Endothelial cell of umbilical vein (primary cell): ENCODE data around the gene IFIT5. TPM values are rescaled to one million over a fixed set of nuclear protein-coding genes. Genes with fewer than 3 reads are reported as not detected.

ENCODE experiments used
- BruUV-seq: library from RNA; stranded (reverse); fragments of 400-500 nt; replicated peaks from 2 replicates; lab custom pipeline; 2021; lab: Mats Ljungman, UMichigan
- CTCF ChIA-PET: fragments of 300-600, 350-600 bp; sonication (Branson Sonifier 250); formaldehyde crosslinking; loops from one replicate; lab custom pipeline; 2021; ENCODE audit warnings: antibody characterized with exemption, inconsistent platforms; lab: Charles Lee
- POLR2A ChIA-PET: fragments of 300-600, 350-600 bp; sonication (Branson Sonifier 250); formaldehyde crosslinking; loops from one replicate; lab custom pipeline; 2021; ENCODE audit warnings: antibody characterized with exemption, inconsistent platforms; lab: Charles Lee
- DNase-seq: peaks from one replicate; pipeline ENCODE4 v3.0.0-alpha.2; 2011; ENCODE audit warnings: low read depth, low spot score
- FAIRE-seq: peaks from 2 replicates; lab custom pipeline; 2011; peaks lifted over from hg19 to GRCh38; lab: Jason Lieb, UNC
- H2AFZ ChIP-seq: 2 replicates; pipeline ENCODE4 v1.6.0; 2012; ENCODE audit warnings: low read depth, low read length, control low read depth, inconsistent platforms
- H3K27ac ChIP-seq: 2 replicates; pipeline ENCODE4 v1.5.1; 2011; ENCODE audit warnings: low read depth, mild to moderate bottlenecking, control low read depth, low read length, moderate library complexity; ENCODE audit not compliant: insufficient read depth
- H3K27me3 ChIP-seq, 2 experiments: 2 replicates each; pipeline versions ENCODE4 v1.6.0 to v1.6.1; 2011; ENCODE audit warnings: low read length in 2 of 2, mixed read lengths in 1 of 2; ENCODE audit not compliant: control insufficient read depth in 2 of 2, insufficient read depth in 2 of 2
- H3K36me3 ChIP-seq, 2 experiments: 2 replicates in 1 of 2; 3 replicates in 1 of 2; pipeline ENCODE4 v1.5.1; 2011; ENCODE audit warnings: low read length in 2 of 2, mild to moderate bottlenecking in 1 of 2, moderate library complexity in 1 of 2; ENCODE audit not compliant: control insufficient read depth in 2 of 2, insufficient read depth in 2 of 2; ENCODE audit errors: extremely low read depth in 1 of 2
- H3K4me1 ChIP-seq: 3 replicates; pipeline ENCODE4 v1.5.1; 2011; ENCODE audit warnings: mild to moderate bottlenecking, low read length; ENCODE audit not compliant: control insufficient read depth, insufficient read depth; ENCODE audit errors: extremely low read depth
- H3K4me2 ChIP-seq: 2 replicates; pipeline ENCODE4 v1.6.1; 2011; ENCODE audit warnings: low read length, control low read depth, mixed read lengths; ENCODE audit not compliant: insufficient read depth
- H3K4me3 ChIP-seq, 3 experiments: fragments of 200-600 bp in 1 of 3; sonication (generic), shearing (Covaris generic) in 1 of 3; replicated peaks in 1 of 3; 2 replicates each; pipeline ENCODE4 v1.5.1; 2011 to 2016; ENCODE audit warnings: control low read depth in 3 of 3, low read length in 3 of 3, mild to moderate bottlenecking in 2 of 3, inconsistent platforms in 1 of 3, low read depth in 1 of 3, moderate library complexity in 1 of 3; ENCODE audit not compliant: insufficient read depth in 1 of 3
- H3K79me2 ChIP-seq: 2 replicates; pipeline ENCODE4 v1.6.0; 2012; ENCODE audit warnings: low read length, inconsistent platforms; ENCODE audit not compliant: control insufficient read depth, insufficient read depth
- H3K9ac ChIP-seq: replicated peaks from 2 replicates; pipeline ENCODE3; 2011; ENCODE audit warnings: low read length, control low read depth; ENCODE audit not compliant: insufficient read depth; ENCODE audit errors: extremely low read depth
- H3K9me1 ChIP-seq: replicated peaks from 3 replicates; pipeline ENCODE4 v1.6.0; 2011; ENCODE audit warnings: mild to moderate bottlenecking, low read length; ENCODE audit not compliant: control insufficient read depth, insufficient read depth; ENCODE audit errors: extremely low read depth
- H3K9me3 ChIP-seq: replicated peaks from 2 replicates; pipeline ENCODE4 v1.5.1; 2012; ENCODE audit warnings: low read length, inconsistent platforms; ENCODE audit not compliant: control insufficient read depth, insufficient read depth
- H4K20me1 ChIP-seq: replicated peaks from 2 replicates; pipeline ENCODE3; 2011; ENCODE audit warnings: mild to moderate bottlenecking, low read length; ENCODE audit not compliant: control insufficient read depth, insufficient read depth; ENCODE audit errors: extremely low read depth
- CTCF ChIP-seq, 2 donors: IDR thresholded peaks; 1 replicate in 1 of 2; 2 replicates in 1 of 2; pipeline ENCODE4 v1.5.1; 2011; ENCODE audit warnings: low read length in 2 of 2, mild to moderate bottlenecking in 2 of 2, moderate library complexity in 2 of 2, control low read depth in 1 of 2, inconsistent platforms in 1 of 2, low read depth in 1 of 2; ENCODE audit not compliant: insufficient read depth in 1 of 2; ENCODE audit errors: extremely low read depth in 1 of 2
- EZH2 ChIP-seq: IDR thresholded peaks from 2 replicates; pipeline ENCODE4 v1.6.1; 2012; ENCODE audit warnings: borderline replicate concordance, low read depth, mild to moderate bottlenecking, moderate library complexity, low read length, inconsistent platforms; ENCODE audit not compliant: severe bottlenecking
- FOS ChIP-seq: IDR thresholded peaks from 2 replicates; pipeline ENCODE4 v1.6.1; 2011; ENCODE audit warnings: mild to moderate bottlenecking, low read length, moderate library complexity, borderline replicate concordance; ENCODE audit not compliant: insufficient read depth
- GATA2 ChIP-seq: IDR thresholded peaks from 2 replicates; pipeline ENCODE4 v1.7.0; 2011; ENCODE audit warnings: low read depth, mild to moderate bottlenecking, moderate library complexity, mixed read lengths, low read length; ENCODE audit not compliant: insufficient read length, insufficient read depth
- JUN ChIP-seq: IDR thresholded peaks from 2 replicates; pipeline ENCODE4 v1.6.1; 2011; ENCODE audit warnings: borderline replicate concordance, low read depth; ENCODE audit not compliant: insufficient read length, insufficient read depth
- MAX ChIP-seq: IDR thresholded peaks from 2 replicates; pipeline ENCODE4 v1.6.1; 2011; ENCODE audit not compliant: insufficient read depth, insufficient read length
- MYC ChIP-seq: IDR thresholded peaks from one replicate; pipeline ENCODE4 v1.6.1; 2011; ENCODE audit warnings: mild to moderate bottlenecking, low read depth, low read length
- POLR2A ChIP-seq: IDR thresholded peaks from 2 replicates; pipeline ENCODE4 v1.6.1; 2012; ENCODE audit warnings: low read depth, mild to moderate bottlenecking, control low read depth, low read length
- POLR2AphosphoS5 ChIP-seq: IDR thresholded peaks from 2 replicates; pipeline ENCODE4 v1.6.1; 2012; ENCODE audit warnings: low read depth, mild to moderate bottlenecking, control low read depth, low read length, moderate library complexity; ENCODE audit not compliant: insufficient read depth
- dilution Hi-C: fragments of 300-500 bp; cut with MboI; formaldehyde crosslinking; loops from one replicate; pipeline ENCODE4 v1.15.0; 2019; ENCODE audit warnings: low sequenced_read_pairs; ENCODE audit not compliant: extremely low pct_ligation_motif_present
- intact Hi-C: fragments of 100-400 bp; cut with micrococcal nuclease; formaldehyde crosslinking; loops from one replicate; pipeline ENCODE4 v1.10.0; 2022
- polyA plus RNA-seq, 4 experiments: library from polyadenylated mRNA; depleted of rRNA in 3 of 4; stranded (reverse) in 3 of 4; unstranded in 1 of 4; fragments of >200 nt; gene quantifications; 2 replicates each; pipeline versions ENCODE4 v1.2.1 to v1.2.3, GENCODE V29; 2011 to 2012; ENCODE audit warnings: missing spikeins in 1 of 4
- total RNA-seq: library from RNA; stranded (reverse); gene quantifications from 2 replicates; pipeline ENCODE4 v1.2.3, GENCODE V29; 2021

Gene IFIT5
- total and polyA plus RNA-seq, 2 donors (not counting 3 experiments of a cell fraction or from before 2014, with no cell fraction given), result 1.0 to 3.2 TPM

GRCh38 chr10:89426230-89426868 is 12.0 kb downstream of the IFIT5 start:
- no TSS peak for BruUV-seq
- Histone ChIP-seq H3K79me2 (no peaks in the 10 kb centered on the region), H2AFZ (no peak overlapping the region), H4K20me1 (no peaks in the 10 kb centered on the region), H3K4me2 (no peak overlapping the region), H3K4me3 (no peak overlapping the region), H3K4me1 (no peaks in the 10 kb centered on the region), H3K27ac (no peak overlapping the region), H3K27me3 (no peaks in the 10 kb centered on the region), H3K9ac (no peak overlapping the region), H3K36me3 (no peaks in the 10 kb centered on the region), H3K9me3 (no peaks in the 10 kb centered on the region), H3K9me1 (no peaks in the 10 kb centered on the region)
- POLR2A ChIA-PET, result no interaction called here
- FAIRE-seq, result peak; percentile 80
- intact Hi-C loops, result loop anchor here (1.0 to 2.0 kb wide), 3 partner anchors 138 to 367 kb away; partner anchors contain the start of gene KIF20B
- dilution Hi-C loops, result no loop called here
- TF ChIP-seq CTCF (IDR thresholded peaks at IDR 0.05; ENCODE audit: extremely low read depth in 1 of 2, insufficient read depth in 1 of 2, low read depth in 1 of 2, low read length in 2 of 2) (peak; percentile 58), POLR2A (no peak)
- CTCF ChIA-PET, result interaction anchor here (2.8 to 5.8 kb wide), 2 partner anchors 136 to 139 kb away, joined by 16 to 41 read pairs; no protein-coding TSS in a partner anchor
- peak; percentile 56 for DNase-seq

GRCh38 chr10:89427629-89428028 is 13.3 kb downstream of the IFIT5 start:
- Histone ChIP-seq H3K36me3 (no peaks in the 10 kb centered on the region), H3K9ac (no peak overlapping the region), H3K9me1 (no peaks in the 10 kb centered on the region), H3K27me3 (no peaks in the 10 kb centered on the region), H3K4me1 (no peaks in the 10 kb centered on the region), H2AFZ (no peak overlapping the region), H3K4me3 (no peak overlapping the region), H3K79me2 (no peaks in the 10 kb centered on the region), H3K9me3 (no peaks in the 10 kb centered on the region), H3K27ac (no peak overlapping the region), H4K20me1 (no peaks in the 10 kb centered on the region), H3K4me2 (no peak overlapping the region)
- ChIA-PET POLR2A (no interaction called here), CTCF (interaction anchor here (2.8 to 5.8 kb wide), 2 partner anchors 135 to 137 kb away, joined by 16 to 41 read pairs; no protein-coding TSS in a partner anchor)
- DNase-seq (no peak), FAIRE-seq (no peak)
- intact Hi-C loops (loop anchor here (1.0 to 2.0 kb wide), 2 partner anchors 31 to 273 kb away; partner anchors contain the start of gene KIF20B), dilution Hi-C loops (no loop called here)
- BruUV-seq, result no TSS peak
- TF ChIP-seq POLR2A, result no peak
- no peak for TF ChIP-seq MAX
- TF ChIP-seq CTCF (IDR thresholded peaks at IDR 0.05; ENCODE audit: extremely low read depth in 1 of 2, insufficient read depth in 1 of 2, low read depth in 1 of 2, low read length in 2 of 2), result no peak
- TF ChIP-seq FOS, result peak; percentile 78
- TF ChIP-seq GATA2, result peak; percentile 2
- no peak for TF ChIP-seq JUN
- TF ChIP-seq EZH2, result no peak
- no peak for TF ChIP-seq POLR2AphosphoS5
- TF ChIP-seq MYC, result no peak
